ENCODE data around the gene FAM174C. TPM values are rescaled to one million over a fixed set of nuclear protein-coding genes. Genes with fewer than 3 reads are reported as not detected.

FAM174C gene
- total and polyA plus RNA-seq, 4 donors, result 14.6 to 79.8 (median 33.8) TPM

- DNase-seq (ENCODE audit: low spot score), result no peak
- Histone ChIP-seq H3K36me3 (ENCODE audit: control insufficient read depth in 4 of 4, insufficient read depth in 3 of 4, low read depth in 1 of 4, low read length in 3 of 4) (peaks cover 0 to 5% (median 4%) of the 10 kb centered on the region in 4 donors), H3K4me1 (ENCODE audit: control insufficient read depth in 4 of 4, insufficient read depth in 4 of 4, low read length in 3 of 4) (peaks cover 7 to 50% (median 41%) of the 10 kb centered on the region in 4 donors), H3K27ac (ENCODE audit: low read depth in 1 of 2, low read length in 2 of 2) (no peak overlapping the region), H3K9me3 (ENCODE audit: control insufficient read depth in 4 of 4, low read length in 3 of 4) (no peaks in the 10 kb centered on the region), H3K4me3 (ENCODE audit: low read depth in 1 of 3, low read length in 3 of 3) (no peak overlapping the region), H3K9ac (ENCODE audit: low read depth in 1 of 2, low read length in 2 of 2) (no peak overlapping the region), H3K27me3 (ENCODE audit: control insufficient read depth in 4 of 4, insufficient read depth in 4 of 4, low read length in 3 of 4) (no peaks in the 10 kb centered on the region)
- TF ChIP-seq HNF4A (conservative IDR thresholded peaks at IDR 0.05), result no peak
- no peak for TF ChIP-seq FOXA1 (IDR thresholded peaks at IDR 0.05)
- no peak for TF ChIP-seq EGR1 (IDR thresholded peaks at IDR 0.05; ENCODE audit: low read depth in 2 of 2)
- no peak for TF ChIP-seq ZBTB33 (IDR thresholded peaks at IDR 0.05)
- no peak for TF ChIP-seq JUND (IDR thresholded peaks at IDR 0.05)
- TF ChIP-seq CTCF (IDR thresholded peaks at IDR 0.05; ENCODE audit: low read depth, low read length, missing input control), result no peak
- no peak for TF ChIP-seq REST (IDR thresholded peaks at IDR 0.05)
- TF ChIP-seq MAX (IDR thresholded peaks at IDR 0.05), result no peak
- WGBS, result 93% methylated on average over 53 of the region's 53 CpGs
Observed at GRCh38 chr19:1280636-1281568, 5.6 kb downstream of the FAM174C start.

GRCh38 chr19:1281569-1282287 is 6.4 kb downstream of the FAM174C start:
- Histone ChIP-seq H3K9ac (ENCODE audit: low read depth in 1 of 2, low read length in 2 of 2) (no peak overlapping the region), H3K9me3 (ENCODE audit: control insufficient read depth in 4 of 4, low read length in 3 of 4) (no peaks in the 10 kb centered on the region), H3K4me1 (ENCODE audit: control insufficient read depth in 4 of 4, insufficient read depth in 4 of 4, low read length in 3 of 4) (peaks cover 11 to 46% (median 37%) of the 10 kb centered on the region in 4 donors), H3K36me3 (ENCODE audit: control insufficient read depth in 4 of 4, insufficient read depth in 3 of 4, low read depth in 1 of 4, low read length in 3 of 4) (peaks cover 0 to 5% (median 4%) of the 10 kb centered on the region in 4 donors), H3K4me3 (ENCODE audit: low read depth in 1 of 3, low read length in 3 of 3) (no peak overlapping the region), H3K27me3 (ENCODE audit: control insufficient read depth in 4 of 4, insufficient read depth in 4 of 4, low read length in 3 of 4) (no peaks in the 10 kb centered on the region), H3K27ac (ENCODE audit: low read depth in 1 of 2, low read length in 2 of 2) (no peak overlapping the region)
- TF ChIP-seq HNF4G (IDR thresholded peaks at IDR 0.05) (no peak), ZBTB33 (IDR thresholded peaks at IDR 0.05) (no peak), EGR1 (IDR thresholded peaks at IDR 0.05; ENCODE audit: low read depth in 2 of 2) (no peak), SP1 (IDR thresholded peaks at IDR 0.05) (no peak), NR2F2 (IDR thresholded peaks at IDR 0.05) (no peak), FOXA1 (IDR thresholded peaks at IDR 0.05) (no peak)
- WGBS, result 78% methylated on average over 15 of the region's 15 CpGs
- DNase-seq (ENCODE audit: low spot score), result no peak

Measured in liver (tissue), 9 donors.